SU-DHL-6 (cell line): ENCODE measurements around the gene NFIX.

Experiments used
- EZH2phosphoT487 ChIP-seq: fragments of 200-600 bp; sonication (generic), shearing (Covaris generic); conservative IDR thresholded peaks from 2 replicates; pipeline ENCODE4 v1.6.1; 2018; ENCODE audit warnings: mild to moderate bottlenecking, antibody characterized with exemption, low read length, moderate library complexity, mixed read lengths
- TF ChIP-seq, protein P1 (sequence below): fragments of 200-600 bp; sonication (generic); IDR thresholded peaks from one replicate; pipeline ENCODE4 v1.5.1; 2017; ENCODE audit warnings: antibody characterized with exemption, mild to moderate bottlenecking, low read length, moderate library complexity; ENCODE audit not compliant: insufficient read depth, poor library complexity, severe bottlenecking

GRCh38 chr19:13117176-13117771 is 122.0 kb downstream of the NFIX start:
- TF ChIP-seq, protein P1, sequence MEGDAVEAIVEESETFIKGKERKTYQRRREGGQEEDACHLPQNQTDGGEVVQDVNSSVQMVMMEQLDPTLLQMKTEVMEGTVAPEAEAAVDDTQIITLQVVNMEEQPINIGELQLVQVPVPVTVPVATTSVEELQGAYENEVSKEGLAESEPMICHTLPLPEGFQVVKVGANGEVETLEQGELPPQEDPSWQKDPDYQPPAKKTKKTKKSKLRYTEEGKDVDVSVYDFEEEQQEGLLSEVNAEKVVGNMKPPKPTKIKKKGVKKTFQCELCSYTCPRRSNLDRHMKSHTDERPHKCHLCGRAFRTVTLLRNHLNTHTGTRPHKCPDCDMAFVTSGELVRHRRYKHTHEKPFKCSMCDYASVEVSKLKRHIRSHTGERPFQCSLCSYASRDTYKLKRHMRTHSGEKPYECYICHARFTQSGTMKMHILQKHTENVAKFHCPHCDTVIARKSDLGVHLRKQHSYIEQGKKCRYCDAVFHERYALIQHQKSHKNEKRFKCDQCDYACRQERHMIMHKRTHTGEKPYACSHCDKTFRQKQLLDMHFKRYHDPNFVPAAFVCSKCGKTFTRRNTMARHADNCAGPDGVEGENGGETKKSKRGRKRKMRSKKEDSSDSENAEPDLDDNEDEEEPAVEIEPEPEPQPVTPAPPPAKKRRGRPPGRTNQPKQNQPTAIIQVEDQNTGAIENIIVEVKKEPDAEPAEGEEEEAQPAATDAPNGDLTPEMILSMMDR: no peak
- no peak for TF ChIP-seq EZH2phosphoT487
